ENCODE results near the gene GATB. TPM values are rescaled to one million over a fixed set of nuclear protein-coding genes. Genes with fewer than 3 reads are reported as not detected.

GATB gene
- total and polyA plus RNA-seq, 2 donors (not counting 3 experiments of a cell fraction or from before 2014, with no cell fraction given) = 14.4 to 17.7 TPM

GRCh38 chr4:151806511-151806927 lies 45.7 kb upstream of the GATB start:
- Histone ChIP-seq H3K27ac (ENCODE audit: insufficient read depth, low read depth, low read length) (no peak overlapping the region), H3K27me3 (ENCODE audit: control insufficient read depth in 2 of 2, insufficient read depth in 2 of 2, low read length in 2 of 2) (no peaks in the 10 kb centered on the region), H2AFZ (ENCODE audit: low read depth, low read length) (no peak overlapping the region), H3K9me1 (replicated peaks; ENCODE audit: control insufficient read depth, extremely low read depth, insufficient read depth, low read length) (no peaks in the 10 kb centered on the region), H3K79me2 (ENCODE audit: control insufficient read depth, insufficient read depth, low read length) (no peaks in the 10 kb centered on the region), H3K4me3 (replicated peaks in 1 of 3; ENCODE audit: insufficient read depth in 1 of 3, low read depth in 1 of 3, low read length in 3 of 3) (no peak overlapping the region), H3K4me2 (ENCODE audit: insufficient read depth, low read length) (no peak overlapping the region), H3K9me3 (replicated peaks; ENCODE audit: control insufficient read depth, insufficient read depth, low read length) (no peaks in the 10 kb centered on the region), H3K9ac (replicated peaks; ENCODE audit: extremely low read depth, insufficient read depth, low read length) (no peak overlapping the region), H3K4me1 (ENCODE audit: control insufficient read depth, extremely low read depth, insufficient read depth, low read length) (no peaks in the 10 kb centered on the region), H4K20me1 (replicated peaks; ENCODE audit: control insufficient read depth, extremely low read depth, insufficient read depth, low read length) (no peaks in the 10 kb centered on the region), H3K36me3 (ENCODE audit: control insufficient read depth in 2 of 2, extremely low read depth in 1 of 2, insufficient read depth in 2 of 2, low read length in 2 of 2) (no peaks in the 10 kb centered on the region)
- DNase-seq (ENCODE audit: low read depth, low spot score) = no peak
- BruUV-seq (replicated peaks) = no TSS peak
- no peak for FAIRE-seq
- CTCF ChIA-PET = interaction anchor here (1.2 kb wide), 1 partner anchor 20 kb away, joined by 3 read pairs; no protein-coding TSS in a partner anchor
- POLR2A ChIA-PET = no interaction called here
- dilution Hi-C loops (cut with MboI; ENCODE audit: extremely low pct_ligation_motif_present, low sequenced_read_pairs) = no loop called here
- intact Hi-C loops (cut with micrococcal nuclease) = no loop called here
- TF ChIP-seq MYC (IDR thresholded peaks at IDR 0.05; ENCODE audit: low read depth, low read length) (no peak), POLR2A (IDR thresholded peaks at IDR 0.05; ENCODE audit: low read depth, low read length) (no peak), GATA2 (IDR thresholded peaks at IDR 0.05; ENCODE audit: insufficient read depth, insufficient read length, low read depth, low read length) (no peak), JUN (IDR thresholded peaks at IDR 0.05; ENCODE audit: borderline replicate concordance, insufficient read depth, insufficient read length, low read depth) (no peak), FOS (IDR thresholded peaks at IDR 0.05; ENCODE audit: borderline replicate concordance, insufficient read depth, low read length) (no peak), CTCF (IDR thresholded peaks at IDR 0.05; ENCODE audit: extremely low read depth in 1 of 2, insufficient read depth in 1 of 2, low read depth in 1 of 2, low read length in 2 of 2) (no peak), POLR2AphosphoS5 (IDR thresholded peaks at IDR 0.05; ENCODE audit: insufficient read depth, low read depth, low read length) (no peak), EZH2 (IDR thresholded peaks at IDR 0.05; ENCODE audit: borderline replicate concordance, low read depth, low read length, severe bottlenecking) (no peak), MAX (IDR thresholded peaks at IDR 0.05; ENCODE audit: insufficient read depth, insufficient read length) (no peak)
